Esophagus mucosa (tissue), 1 donor: ENCODE data around the gene GUCA2A. TPM values are rescaled to one million over a fixed set of nuclear protein-coding genes. Genes with fewer than 3 reads are reported as not detected.

Experiments used
- ATAC-seq: fragments of 200-7000 bp; cut with Tn5 transposase; one replicate; pipeline ENCODE4 v1.9.1; 2020
- total RNA-seq: library from RNA; stranded (reverse); gene quantifications from one replicate; pipeline ENCODE4 v1.2.4, GENCODE V29; 2023
- donor health status: DM: yes; HTN: yes; CAD: no.

Gene GUCA2A
- total RNA-seq, 1 donor from 2014 or later = not detected

DNA sequence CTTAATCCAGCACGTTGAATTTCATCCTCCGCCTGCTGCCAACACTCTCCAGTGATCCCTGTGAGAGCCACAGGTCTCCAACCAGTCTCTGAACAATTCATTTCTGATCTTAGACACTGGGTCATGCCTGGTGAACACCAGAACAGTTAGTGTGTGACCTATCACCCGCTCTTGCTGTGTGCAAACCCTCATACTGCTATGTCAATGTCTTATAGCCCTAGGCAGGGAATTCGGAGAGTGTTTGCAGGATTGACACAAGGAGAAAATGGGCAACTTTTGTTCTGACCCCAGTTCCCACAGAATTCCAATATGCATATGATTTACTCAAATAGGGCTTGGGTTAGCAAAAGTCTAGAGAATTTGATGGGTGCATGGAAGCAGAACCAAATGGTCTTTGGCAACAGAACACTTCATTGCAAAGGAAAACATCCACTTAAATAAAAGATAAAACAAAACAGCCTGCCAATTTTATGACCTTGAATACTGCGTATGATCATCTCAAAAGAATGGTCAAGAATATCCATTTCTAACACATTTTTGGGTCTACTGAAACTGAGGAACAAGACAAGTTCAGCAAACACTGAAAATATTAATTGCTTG is 34.4 kb downstream of the GUCA2A start:
- no peak for ATAC-seq

DNA sequence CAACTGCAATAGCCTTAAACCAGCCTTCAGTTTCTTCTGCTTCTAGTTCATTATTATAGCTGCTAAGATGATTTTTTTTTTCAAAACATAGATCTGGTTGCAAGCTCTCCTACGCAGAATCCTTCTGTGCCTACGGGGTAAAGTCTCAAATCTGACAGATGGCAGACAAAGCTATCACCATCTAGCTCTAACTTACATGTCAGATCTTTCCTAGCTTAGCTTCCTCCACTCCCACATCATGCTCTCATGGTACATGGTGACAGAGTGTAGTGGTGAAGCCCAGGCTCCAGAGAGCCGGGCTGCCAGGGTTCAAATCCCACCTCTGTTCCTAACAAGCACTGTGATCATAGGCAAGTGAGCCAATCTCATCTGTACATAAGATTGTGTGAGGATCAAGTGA is 35.6 kb downstream of the GUCA2A start:
- ATAC-seq = no peak

DNA sequence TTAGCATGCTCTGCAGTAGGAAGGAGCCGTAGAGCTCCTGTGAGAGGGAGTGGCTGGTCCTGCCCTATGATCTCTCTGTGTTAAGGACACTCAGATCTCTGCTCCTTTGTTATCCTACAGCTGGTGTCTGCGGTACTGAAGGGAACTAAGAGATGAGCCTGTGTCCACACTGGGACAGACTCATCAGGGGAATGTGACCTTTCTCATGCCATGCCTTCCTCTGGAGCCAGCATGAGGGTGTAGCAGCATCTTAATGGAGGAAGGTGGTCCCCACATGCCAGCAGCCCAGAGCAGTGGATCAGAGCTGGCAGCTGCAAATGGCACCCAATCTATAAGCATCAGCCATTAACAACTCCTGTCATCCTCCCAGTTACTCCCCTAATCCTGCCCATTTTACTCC is 36.0 kb downstream of the GUCA2A start:
- no peak for ATAC-seq

DNA sequence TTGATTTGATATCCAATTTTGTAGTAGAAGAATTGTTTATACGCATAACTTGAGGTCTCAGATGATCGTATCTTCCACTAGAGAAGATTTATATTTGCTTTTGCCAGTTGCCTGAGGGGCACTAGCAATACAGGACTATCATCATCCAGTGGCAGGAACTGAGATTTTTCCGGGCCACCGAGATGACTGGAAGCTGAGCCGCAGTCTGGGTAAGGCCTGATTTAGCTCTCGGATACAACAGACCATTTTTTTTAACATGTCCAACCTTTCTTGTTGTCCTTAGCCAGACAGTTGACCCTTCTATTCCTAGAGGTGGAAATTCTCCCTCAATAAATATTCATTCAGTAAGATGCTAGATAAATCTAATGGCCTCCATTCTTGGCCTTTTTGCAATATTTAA is 36.8 kb downstream of the GUCA2A start:
- no peak for ATAC-seq

GRCh38 chr1:42125552-42125951 is 39.0 kb downstream of the GUCA2A start:
- ATAC-seq = no peak

DNA sequence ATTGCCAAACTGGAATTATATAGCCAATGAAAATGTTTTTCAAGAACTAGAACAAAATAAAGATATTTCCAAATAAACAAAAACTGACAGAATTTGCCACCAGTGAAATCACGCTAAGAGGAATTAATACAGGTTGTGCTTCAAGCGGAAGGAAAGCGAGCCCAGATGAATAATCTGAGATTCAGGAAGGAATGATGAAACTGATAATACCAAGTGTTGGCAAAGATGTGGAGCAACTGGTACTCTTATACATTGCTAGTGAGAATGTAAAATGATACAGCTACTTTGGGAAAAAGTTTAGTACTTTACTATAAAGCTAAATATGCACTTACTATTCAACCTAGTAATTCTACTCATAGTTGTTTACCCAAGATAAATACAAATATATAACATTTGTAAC is 42.1 kb downstream of the GUCA2A start:
- no peak for ATAC-seq

DNA sequence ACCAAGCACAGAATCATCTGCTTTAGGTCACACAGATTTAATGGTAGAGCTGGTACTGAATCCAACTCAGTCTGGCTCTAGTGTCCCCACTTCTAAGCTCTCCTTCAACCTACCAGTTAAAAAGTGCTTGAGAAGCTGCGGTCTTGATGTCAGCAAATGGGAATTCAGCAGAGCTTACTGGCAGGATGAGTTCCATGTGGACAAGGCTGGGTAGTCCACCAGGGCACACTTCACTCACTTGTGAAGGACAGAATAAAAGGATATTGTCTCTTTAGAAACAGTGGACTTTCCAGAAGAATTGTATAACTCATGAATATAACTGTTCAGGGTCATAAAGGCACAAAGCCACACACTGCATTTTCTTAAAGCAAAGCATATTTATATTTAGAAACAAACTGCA is 46.4 kb downstream of the GUCA2A start:
- no peak for ATAC-seq

DNA sequence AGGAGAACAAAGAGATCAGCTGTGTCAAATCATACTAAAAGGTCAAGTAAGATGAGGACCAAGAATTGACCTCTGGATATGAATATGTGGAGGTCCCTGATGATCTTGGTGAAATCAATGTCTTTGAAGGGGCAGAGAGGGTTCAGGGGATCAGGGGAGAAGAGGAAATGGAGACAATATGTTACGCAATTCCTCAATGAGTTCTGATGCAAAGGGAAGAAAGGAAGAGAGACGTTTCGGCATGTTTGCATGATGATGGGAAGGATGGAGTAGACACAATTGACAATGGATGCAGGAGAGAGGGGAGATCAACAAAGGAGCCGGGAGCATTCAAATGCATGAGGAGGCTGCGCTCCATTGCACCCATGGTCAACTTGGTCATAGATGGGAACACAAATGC is 47.3 kb downstream of the GUCA2A start:
- no peak for ATAC-seq

- ATAC-seq = peak; percentile 57
Measured at GRCh38 chr1:42114229-42114628, 50.3 kb downstream of the GUCA2A start.

Other genes starting within 250 kb of the GUCA2A start
- gene HIVEP3, start 245.8 kb downstream of the GUCA2A start, total RNA-seq = 7.0 TPM
- gene GUCA2B, start 11.3 kb downstream of the GUCA2A start, total RNA-seq = not detected
- 20.6 TPM for gene FOXJ3, start 170.5 kb upstream of the GUCA2A start, total RNA-seq
- gene RIMKLA, start 216.0 kb upstream of the GUCA2A start, total RNA-seq = 0.08 TPM